Measurements from ENCODE around the gene POC1B. TPM values are rescaled to one million over a fixed set of nuclear protein-coding genes. Genes with fewer than 3 reads are reported as not detected.

The POC1B gene
- total RNA-seq, 1 experiment from 2014 or later = 30.8 TPM

DNA sequence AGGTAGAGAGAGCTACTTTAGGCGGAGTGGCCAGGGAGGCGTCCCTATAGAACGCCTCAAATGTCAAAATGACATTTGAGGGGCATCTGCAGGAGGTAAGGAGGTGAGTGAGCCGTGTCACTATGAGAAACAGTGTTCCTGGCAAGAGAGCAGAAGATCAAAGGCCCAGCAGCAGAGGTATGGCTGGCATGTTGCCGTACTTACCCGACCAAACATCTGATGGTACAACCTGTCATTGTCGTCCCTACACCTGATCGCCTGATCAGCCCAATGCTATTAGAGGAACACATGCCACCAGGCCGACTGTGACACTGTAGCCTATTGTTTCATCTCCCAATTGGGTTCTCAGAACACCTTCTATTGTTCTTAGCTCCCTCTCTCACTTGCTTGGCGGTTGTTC, 33.9 kb upstream of the POC1B start:
- CTCF ChIA-PET = no interaction called here
- TF ChIP-seq EZH2 (IDR thresholded peaks at IDR 0.05; ENCODE audit: borderline replicate concordance, low read depth, low read length, poor library complexity, severe bottlenecking) = no peak
- Histone ChIP-seq H3K4me3 (ENCODE audit: low read depth, low read length, poor library complexity, severe bottlenecking) (no peak overlapping the region), H3K9me3 (ENCODE audit: low read depth, low read length, poor library complexity, severe bottlenecking) (no peaks in the 10 kb centered on the region), H3K27me3 (replicated peaks; ENCODE audit: insufficient read depth, low read depth, low read length, poor library complexity) (no peaks in the 10 kb centered on the region), H3K36me3 (ENCODE audit: insufficient read depth, low read length, poor library complexity, severe bottlenecking) (no peaks in the 10 kb centered on the region), H3K27ac (ENCODE audit: low read depth, low read length, poor library complexity, severe bottlenecking) (no peak overlapping the region), H3K4me1 (ENCODE audit: insufficient read depth, low read length, poor library complexity, severe bottlenecking) (no peaks in the 10 kb centered on the region)
- BruUV-seq (replicated peaks) = no TSS peak
- POLR2A ChIA-PET (ENCODE audit: low non-redundant PET) = no interaction called here
- no peak for DNase-seq (ENCODE audit: low spot score)
- intact Hi-C loops (cut with micrococcal nuclease; ENCODE audit: unreplicated experiment) = no loop called here

DNA sequence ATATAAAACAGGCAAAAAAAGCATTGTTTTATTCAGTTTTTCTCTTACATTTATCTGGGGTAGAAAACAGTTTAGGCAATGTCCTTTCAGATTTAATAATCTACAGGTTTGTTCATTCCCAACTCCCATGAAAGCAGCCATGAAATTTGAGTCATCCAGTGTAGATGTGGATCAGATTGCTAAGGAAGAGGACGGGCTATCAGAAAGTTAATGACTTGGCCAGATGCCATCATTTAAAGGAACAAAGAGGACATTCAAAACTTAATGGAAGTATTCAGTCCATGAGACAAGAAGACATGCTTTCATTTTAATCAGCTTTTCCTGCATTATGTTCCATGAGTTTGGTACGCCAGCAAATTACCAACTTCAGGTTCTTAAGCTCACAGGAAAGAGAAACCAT, 31.1 kb upstream of the POC1B start:
- H3K4me1 ChIP-seq (ENCODE audit: insufficient read depth, low read length, poor library complexity, severe bottlenecking) = no peaks in the 10 kb centered on the region
- intact Hi-C loops (cut with micrococcal nuclease; ENCODE audit: unreplicated experiment) = no loop called here
- H3K27me3 ChIP-seq (replicated peaks; ENCODE audit: insufficient read depth, low read depth, low read length, poor library complexity) = no peaks in the 10 kb centered on the region
- ChIA-PET CTCF (no interaction called here), POLR2A (ENCODE audit: low non-redundant PET) (no interaction called here)
- H3K4me3 ChIP-seq (ENCODE audit: low read depth, low read length, poor library complexity, severe bottlenecking) = no peak overlapping the region
- BruUV-seq (replicated peaks) = no TSS peak
- TF ChIP-seq EZH2 (IDR thresholded peaks at IDR 0.05; ENCODE audit: borderline replicate concordance, low read depth, low read length, poor library complexity, severe bottlenecking) = no peak
- TF ChIP-seq, protein P1, sequence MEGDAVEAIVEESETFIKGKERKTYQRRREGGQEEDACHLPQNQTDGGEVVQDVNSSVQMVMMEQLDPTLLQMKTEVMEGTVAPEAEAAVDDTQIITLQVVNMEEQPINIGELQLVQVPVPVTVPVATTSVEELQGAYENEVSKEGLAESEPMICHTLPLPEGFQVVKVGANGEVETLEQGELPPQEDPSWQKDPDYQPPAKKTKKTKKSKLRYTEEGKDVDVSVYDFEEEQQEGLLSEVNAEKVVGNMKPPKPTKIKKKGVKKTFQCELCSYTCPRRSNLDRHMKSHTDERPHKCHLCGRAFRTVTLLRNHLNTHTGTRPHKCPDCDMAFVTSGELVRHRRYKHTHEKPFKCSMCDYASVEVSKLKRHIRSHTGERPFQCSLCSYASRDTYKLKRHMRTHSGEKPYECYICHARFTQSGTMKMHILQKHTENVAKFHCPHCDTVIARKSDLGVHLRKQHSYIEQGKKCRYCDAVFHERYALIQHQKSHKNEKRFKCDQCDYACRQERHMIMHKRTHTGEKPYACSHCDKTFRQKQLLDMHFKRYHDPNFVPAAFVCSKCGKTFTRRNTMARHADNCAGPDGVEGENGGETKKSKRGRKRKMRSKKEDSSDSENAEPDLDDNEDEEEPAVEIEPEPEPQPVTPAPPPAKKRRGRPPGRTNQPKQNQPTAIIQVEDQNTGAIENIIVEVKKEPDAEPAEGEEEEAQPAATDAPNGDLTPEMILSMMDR (conservative IDR thresholded peaks at IDR 0.05; ENCODE audit: low read depth, low read length) = no peak
- DNase-seq (ENCODE audit: low spot score) = peak; percentile 58
- no peak overlapping the region for H3K27ac ChIP-seq (ENCODE audit: low read depth, low read length, poor library complexity, severe bottlenecking)
- no peaks in the 10 kb centered on the region for H3K36me3 ChIP-seq (ENCODE audit: insufficient read depth, low read length, poor library complexity, severe bottlenecking)
- H3K9me3 ChIP-seq (ENCODE audit: low read depth, low read length, poor library complexity, severe bottlenecking) = no peaks in the 10 kb centered on the region

DNA sequence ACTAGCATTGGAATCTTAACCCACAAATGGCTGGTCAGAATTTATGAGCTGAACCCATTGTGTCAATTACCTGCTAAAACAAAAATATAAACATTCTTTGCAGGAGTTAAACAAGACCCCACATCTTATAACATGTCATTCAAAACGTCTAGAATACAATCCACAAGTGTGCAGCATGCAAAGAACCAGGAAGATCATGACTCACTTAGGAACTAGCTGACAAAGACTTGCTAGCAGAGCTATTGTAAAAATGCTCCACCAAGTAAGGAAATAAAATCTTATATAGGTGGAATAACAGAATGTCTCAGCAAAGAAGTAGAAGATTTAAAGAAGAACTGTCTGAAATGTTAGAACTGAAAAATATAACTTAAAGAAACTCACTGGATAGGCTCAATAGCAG, 26.5 kb upstream of the POC1B start:
- ChIA-PET POLR2A (ENCODE audit: low non-redundant PET) (no interaction called here), CTCF (no interaction called here)
- DNase-seq (ENCODE audit: low spot score) = no peak
- Histone ChIP-seq H3K9me3 (ENCODE audit: low read depth, low read length, poor library complexity, severe bottlenecking) (no peaks in the 10 kb centered on the region), H3K27ac (ENCODE audit: low read depth, low read length, poor library complexity, severe bottlenecking) (no peak overlapping the region), H3K4me1 (ENCODE audit: insufficient read depth, low read length, poor library complexity, severe bottlenecking) (no peaks in the 10 kb centered on the region), H3K27me3 (replicated peaks; ENCODE audit: insufficient read depth, low read depth, low read length, poor library complexity) (no peaks in the 10 kb centered on the region), H3K4me3 (ENCODE audit: low read depth, low read length, poor library complexity, severe bottlenecking) (no peak overlapping the region), H3K36me3 (ENCODE audit: insufficient read depth, low read length, poor library complexity, severe bottlenecking) (no peaks in the 10 kb centered on the region)
- no TSS peak for BruUV-seq (replicated peaks)
- TF ChIP-seq, protein P1 (conservative IDR thresholded peaks at IDR 0.05; ENCODE audit: low read depth, low read length) = no peak
- no peak for TF ChIP-seq EZH2 (IDR thresholded peaks at IDR 0.05; ENCODE audit: borderline replicate concordance, low read depth, low read length, poor library complexity, severe bottlenecking)
- intact Hi-C loops (cut with micrococcal nuclease; ENCODE audit: unreplicated experiment) = no loop called here

DNA sequence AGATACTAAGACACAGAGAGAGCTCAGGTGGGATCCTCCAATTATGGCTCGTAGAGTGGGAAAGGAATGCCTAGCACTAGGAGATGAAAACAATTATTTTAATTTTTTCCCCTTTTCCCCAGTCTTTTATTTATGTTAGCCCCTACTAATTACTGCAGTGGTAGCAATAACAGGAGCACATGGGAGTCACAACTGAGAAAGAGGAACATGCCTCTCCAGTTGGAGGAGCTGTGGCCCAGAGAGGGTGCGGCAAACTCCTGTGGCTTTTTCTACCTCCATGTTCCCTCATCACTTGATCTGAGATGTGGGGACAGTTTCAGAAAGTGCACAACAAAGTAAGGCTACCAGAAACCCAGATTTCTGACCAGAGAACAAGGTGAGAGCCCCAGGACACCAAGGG, 25.9 kb upstream of the POC1B start:
- BruUV-seq (replicated peaks) = no TSS peak
- DNase-seq (ENCODE audit: low spot score) = no peak
- POLR2A ChIA-PET (ENCODE audit: low non-redundant PET) = no interaction called here
- TF ChIP-seq, protein P1 (conservative IDR thresholded peaks at IDR 0.05; ENCODE audit: low read depth, low read length) = no peak
- no peak for TF ChIP-seq EZH2 (IDR thresholded peaks at IDR 0.05; ENCODE audit: borderline replicate concordance, low read depth, low read length, poor library complexity, severe bottlenecking)
- H3K27ac ChIP-seq (ENCODE audit: low read depth, low read length, poor library complexity, severe bottlenecking) = no peak overlapping the region
- no peaks in the 10 kb centered on the region for H3K27me3 ChIP-seq (replicated peaks; ENCODE audit: insufficient read depth, low read depth, low read length, poor library complexity)
- H3K4me1 ChIP-seq (ENCODE audit: insufficient read depth, low read length, poor library complexity, severe bottlenecking) = no peaks in the 10 kb centered on the region
- H3K9me3 ChIP-seq (ENCODE audit: low read depth, low read length, poor library complexity, severe bottlenecking) = no peaks in the 10 kb centered on the region
- intact Hi-C loops (cut with micrococcal nuclease; ENCODE audit: unreplicated experiment) = no loop called here
- CTCF ChIA-PET = no interaction called here
- H3K4me3 ChIP-seq (ENCODE audit: low read depth, low read length, poor library complexity, severe bottlenecking) = no peak overlapping the region
- no peaks in the 10 kb centered on the region for H3K36me3 ChIP-seq (ENCODE audit: insufficient read depth, low read length, poor library complexity, severe bottlenecking)

Measured in A673 (cell line).